ENCODE results near the gene STAT3. TPM values are rescaled to one million over a fixed set of nuclear protein-coding genes. Genes with fewer than 3 reads are reported as not detected.
"Not testable (repeated sequence)": the region's sequence is repeated elsewhere in the genome, so short reads cannot be mapped to it uniquely, and the experiment has no call there.

The STAT3 gene
- total RNA-seq, 2 experiments from 2014 or later: 128 to 131 TPM

DNA sequence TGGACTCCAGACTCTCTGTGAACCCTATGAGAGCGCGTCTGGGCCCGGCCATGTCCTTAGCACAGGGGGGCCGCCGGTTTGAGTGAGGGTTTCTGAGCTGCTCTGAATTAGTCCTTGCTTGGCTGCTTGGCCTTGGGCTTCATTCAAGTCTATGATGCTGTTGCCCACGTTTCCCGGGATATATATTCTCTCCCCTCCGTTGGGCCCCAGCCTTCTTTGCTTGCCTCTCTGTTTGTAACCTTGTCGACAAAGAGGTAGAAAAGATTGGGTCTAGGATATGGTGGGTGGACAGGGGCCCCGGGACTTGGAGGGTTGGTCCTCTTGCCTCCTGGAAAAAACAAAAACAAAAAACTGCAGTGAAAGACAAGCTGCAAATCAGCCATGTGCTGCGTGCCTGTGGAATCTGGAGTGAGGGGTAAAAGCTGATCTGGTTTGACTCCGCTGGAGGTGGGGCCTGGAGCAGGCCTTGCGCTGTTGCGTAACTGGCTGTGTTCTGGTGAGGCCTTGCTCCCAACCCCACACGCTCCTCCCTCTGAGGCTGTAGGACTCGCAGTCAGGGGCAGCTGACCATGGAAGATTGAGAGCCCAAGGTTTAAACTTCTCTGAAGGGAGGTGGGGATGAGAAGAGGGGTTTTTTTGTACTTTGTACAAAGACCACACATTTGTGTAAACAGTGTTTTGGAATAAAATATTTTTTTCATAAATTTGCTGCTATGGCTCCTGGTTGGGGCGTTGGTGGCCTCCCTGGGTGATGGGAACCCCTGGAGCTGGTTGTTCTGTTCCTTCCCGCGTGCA, 76.8 kb downstream of the STAT3 start:
- H3K4me1 Mint-ChIP-seq: peaks cover 47% of the 10 kb centered on the region
- ATAC-seq (ENCODE audit: low read depth) (no peak), DNase-seq (no peak)
- no peaks in the 10 kb centered on the region for H3K27me3 Mint-ChIP-seq
- peaks cover 24% of the 10 kb centered on the region for H3K36me3 Mint-ChIP-seq
- peak overlapping the region; percentile 26 for H3K27ac Mint-ChIP-seq
- no peaks in the 10 kb centered on the region for H3K9me3 Mint-ChIP-seq
- POLR2A ChIA-PET: interaction anchor here (1.0 to 1.9 kb wide), 6 partner anchors 10 to 294 kb away, joined by 3 to 8 read pairs (median 4); partner anchors contain the start of gene DNAJC7
- H3K4me3 Mint-ChIP-seq: peak overlapping the region; percentile 56

DNA sequence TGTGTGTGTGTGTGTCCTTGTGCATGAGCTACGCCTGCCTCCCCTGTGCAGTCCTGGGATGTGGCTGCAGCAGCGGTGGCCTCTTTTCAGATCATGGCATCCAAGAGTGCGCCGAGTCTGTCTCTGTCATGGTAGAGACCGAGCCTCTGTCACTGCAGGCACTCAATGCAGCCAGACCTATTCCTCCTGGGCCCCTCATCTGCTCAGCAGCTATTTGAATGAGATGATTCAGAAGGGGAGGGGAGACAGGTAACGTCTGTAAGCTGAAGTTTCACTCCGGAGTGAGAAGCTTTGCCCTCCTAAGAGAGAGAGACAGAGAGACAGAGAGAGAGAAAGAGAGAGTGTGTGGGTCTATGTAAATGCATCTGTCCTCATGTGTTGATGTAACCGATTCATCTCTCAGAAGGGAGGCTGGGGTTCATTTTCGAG, 77.4 kb downstream of the STAT3 start:
- no peak for DNase-seq
- POLR2A ChIA-PET: interaction anchor here (1.2 kb wide), 1 partner anchor 10 kb away, joined by 4 read pairs; no protein-coding TSS in a partner anchor
- no peak for ATAC-seq (ENCODE audit: low read depth)
- no peak overlapping the region for H3K27ac Mint-ChIP-seq
- peaks cover 27% of the 10 kb centered on the region for H3K36me3 Mint-ChIP-seq
- no peak overlapping the region for H3K4me3 Mint-ChIP-seq
- H3K9me3 Mint-ChIP-seq: no peaks in the 10 kb centered on the region
- H3K27me3 Mint-ChIP-seq: no peaks in the 10 kb centered on the region
- peaks cover 48% of the 10 kb centered on the region for H3K4me1 Mint-ChIP-seq

DNA sequence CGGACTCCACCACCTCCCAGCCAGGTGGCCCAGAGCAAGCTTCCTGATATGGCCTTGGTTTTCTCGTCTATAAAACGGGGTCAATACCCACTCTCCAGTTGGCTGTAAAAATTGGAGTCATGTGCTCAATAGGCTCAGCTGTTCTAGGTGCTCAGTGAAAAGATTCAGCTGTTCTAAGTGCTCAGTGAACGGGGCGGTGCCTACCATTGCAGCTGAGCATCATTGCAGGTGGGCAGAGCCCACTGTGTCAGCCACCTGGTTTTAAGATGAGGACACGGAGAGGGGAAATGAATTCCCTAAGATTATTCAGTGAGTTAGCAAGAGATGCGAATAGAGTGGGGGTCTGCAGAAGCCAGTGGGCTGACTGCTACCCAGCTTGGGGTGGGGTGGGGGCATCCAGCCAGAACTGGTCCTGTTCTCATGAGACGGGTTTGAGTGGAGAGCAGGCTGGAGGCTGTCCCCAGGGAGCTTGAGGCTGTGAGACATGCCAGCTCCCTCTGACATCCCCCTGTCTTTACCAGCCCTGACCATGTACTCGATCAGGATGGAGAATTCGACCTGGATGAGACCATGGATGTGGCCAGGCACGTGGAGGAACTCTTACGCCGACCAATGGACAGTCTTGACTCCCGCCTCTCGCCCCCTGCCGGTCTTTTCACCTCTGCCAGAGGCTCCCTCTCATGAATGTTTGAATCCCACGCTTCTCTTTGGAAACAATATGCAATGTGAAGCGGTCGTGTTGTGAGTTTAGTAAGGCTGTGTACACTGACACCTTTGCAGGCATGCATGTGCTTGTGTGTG, 78.1 kb downstream of the STAT3 start:
- ATAC-seq (ENCODE audit: low read depth) (no peak), DNase-seq (no peak)
- H3K4me3 Mint-ChIP-seq: no peak overlapping the region
- H3K27ac Mint-ChIP-seq: peak overlapping the region; percentile 58
- no peaks in the 10 kb centered on the region for H3K9me3 Mint-ChIP-seq
- peaks cover 42% of the 10 kb centered on the region for H3K4me1 Mint-ChIP-seq
- POLR2A ChIA-PET: interaction anchor here (1.1 to 1.2 kb wide), 2 partner anchors 9 to 344 kb away, joined by 3 to 4 read pairs; partner anchors contain the start of gene CNP
- no peaks in the 10 kb centered on the region for H3K27me3 Mint-ChIP-seq
- peaks cover 23% of the 10 kb centered on the region for H3K36me3 Mint-ChIP-seq

DNA sequence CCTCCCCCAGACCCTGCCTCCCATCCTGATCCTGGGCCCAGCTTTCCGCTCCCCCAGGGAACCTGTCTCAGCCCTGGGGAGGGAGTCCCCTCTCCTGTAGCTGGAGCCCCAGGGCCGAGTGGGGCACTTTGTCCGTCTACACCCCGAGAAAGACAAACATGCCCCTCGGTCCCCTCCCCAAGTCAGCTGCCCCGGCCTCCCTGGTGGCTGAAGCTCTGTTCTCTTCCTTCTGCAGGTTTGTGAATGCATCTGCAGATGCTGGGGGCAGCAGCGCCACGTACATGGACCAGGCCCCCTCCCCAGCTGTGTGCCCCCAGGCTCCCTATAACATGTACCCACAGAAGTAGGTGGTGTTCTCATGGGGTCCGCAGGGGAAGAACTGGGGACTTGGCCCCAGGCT, 79.1 kb downstream of the STAT3 start:
- DNase-seq (no peak), ATAC-seq (ENCODE audit: low read depth) (no peak)
- Mint-ChIP-seq H3K9me3 (no peaks in the 10 kb centered on the region), H3K4me3 (no peak overlapping the region), H3K4me1 (peaks cover 35% of the 10 kb centered on the region), H3K27me3 (no peaks in the 10 kb centered on the region), H3K27ac (no peak overlapping the region), H3K36me3 (peaks cover 25% of the 10 kb centered on the region)
- POLR2A ChIA-PET: interaction anchor here (0.5 to 1.3 kb wide), 4 partner anchors 94 to 343 kb away, joined by 3 read pairs; partner anchors contain the start of gene CNP

DNA sequence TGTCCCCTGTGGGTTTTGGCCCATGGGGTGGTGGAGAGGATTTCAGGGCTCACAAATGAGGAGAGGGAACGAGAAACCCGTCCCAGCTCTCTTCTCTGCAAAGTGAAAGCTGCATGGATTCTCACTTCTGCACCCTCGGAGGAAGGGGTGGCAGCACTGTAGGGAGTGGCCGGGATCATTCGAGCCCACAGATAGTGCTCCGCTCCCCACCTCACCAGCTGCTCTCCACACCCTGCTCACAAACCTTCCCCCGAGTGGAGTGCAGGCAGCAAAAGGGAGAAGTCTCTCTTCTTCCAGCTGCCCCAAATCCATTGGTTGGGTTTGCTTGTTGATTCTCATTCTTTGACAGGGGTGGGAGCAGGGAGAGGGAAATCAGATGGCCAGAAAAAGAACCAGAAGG, 79.8 kb downstream of the STAT3 start:
- DNase-seq: no peak
- Mint-ChIP-seq H3K4me3 (no peak overlapping the region), H3K27me3 (no peaks in the 10 kb centered on the region), H3K27ac (no peak overlapping the region), H3K9me3 (no peaks in the 10 kb centered on the region), H3K36me3 (peaks cover 23% of the 10 kb centered on the region), H3K4me1 (peaks cover 28% of the 10 kb centered on the region)
- ATAC-seq (ENCODE audit: low read depth): no peak
- POLR2A ChIA-PET: interaction anchor here (1.3 kb wide), 1 partner anchor 95 kb away, joined by 3 read pairs; no protein-coding TSS in a partner anchor

DNA sequence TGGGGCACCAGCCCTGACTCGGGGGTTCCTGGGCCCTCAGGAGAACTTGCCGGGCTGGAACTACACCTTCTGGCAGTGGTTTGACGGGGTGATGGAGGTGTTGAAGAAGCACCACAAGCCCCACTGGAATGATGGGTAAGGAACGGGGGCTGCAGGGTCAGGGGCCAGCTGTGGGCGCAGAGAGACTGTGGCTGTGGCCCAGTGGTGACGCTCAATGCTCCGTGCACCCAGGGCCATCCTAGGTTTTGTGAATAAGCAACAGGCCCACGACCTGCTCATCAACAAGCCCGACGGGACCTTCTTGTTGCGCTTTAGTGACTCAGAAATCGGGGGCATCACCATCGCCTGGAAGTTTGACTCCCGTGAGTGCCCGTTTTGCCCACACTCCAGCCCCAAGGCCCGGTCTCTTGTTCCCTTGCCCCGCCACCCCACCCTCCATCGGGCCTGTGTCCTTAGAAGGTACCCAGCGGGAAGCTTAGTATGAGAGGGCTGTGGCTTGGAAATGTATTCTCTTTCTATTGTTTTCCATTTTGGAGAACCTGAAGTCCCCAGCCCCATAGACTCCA, 80.8 kb downstream of the STAT3 start:
- H3K27me3 Mint-ChIP-seq: no peaks in the 10 kb centered on the region
- no peak for DNase-seq
- ATAC-seq (ENCODE audit: low read depth): no peak
- H3K9me3 Mint-ChIP-seq: no peaks in the 10 kb centered on the region
- H3K4me3 Mint-ChIP-seq: no peak overlapping the region
- H3K4me1 Mint-ChIP-seq: peaks cover 21% of the 10 kb centered on the region
- peaks cover 27% of the 10 kb centered on the region for H3K36me3 Mint-ChIP-seq
- POLR2A ChIA-PET: no interaction called here
- H3K27ac Mint-ChIP-seq: peak overlapping the region; percentile 32

DNA sequence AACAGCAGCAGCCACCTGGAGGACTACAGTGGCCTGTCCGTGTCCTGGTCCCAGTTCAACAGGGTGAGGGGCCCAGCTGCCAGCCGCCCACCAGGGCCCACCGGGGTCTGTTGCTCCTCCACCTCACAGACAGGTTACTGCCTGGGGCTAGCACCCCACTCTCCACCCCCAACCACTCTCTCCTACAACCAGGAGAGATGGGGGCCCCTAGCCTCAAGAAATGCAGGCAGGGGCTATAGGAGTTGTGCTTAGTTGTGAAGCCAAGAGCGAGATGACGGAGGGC, 81.9 kb downstream of the STAT3 start:
- POLR2A ChIA-PET: interaction anchor here (0.6 kb wide), 1 partner anchor 21 kb away, joined by 3 read pairs; no protein-coding TSS in a partner anchor
- H3K4me1 Mint-ChIP-seq: peaks cover 14% of the 10 kb centered on the region

DNA sequence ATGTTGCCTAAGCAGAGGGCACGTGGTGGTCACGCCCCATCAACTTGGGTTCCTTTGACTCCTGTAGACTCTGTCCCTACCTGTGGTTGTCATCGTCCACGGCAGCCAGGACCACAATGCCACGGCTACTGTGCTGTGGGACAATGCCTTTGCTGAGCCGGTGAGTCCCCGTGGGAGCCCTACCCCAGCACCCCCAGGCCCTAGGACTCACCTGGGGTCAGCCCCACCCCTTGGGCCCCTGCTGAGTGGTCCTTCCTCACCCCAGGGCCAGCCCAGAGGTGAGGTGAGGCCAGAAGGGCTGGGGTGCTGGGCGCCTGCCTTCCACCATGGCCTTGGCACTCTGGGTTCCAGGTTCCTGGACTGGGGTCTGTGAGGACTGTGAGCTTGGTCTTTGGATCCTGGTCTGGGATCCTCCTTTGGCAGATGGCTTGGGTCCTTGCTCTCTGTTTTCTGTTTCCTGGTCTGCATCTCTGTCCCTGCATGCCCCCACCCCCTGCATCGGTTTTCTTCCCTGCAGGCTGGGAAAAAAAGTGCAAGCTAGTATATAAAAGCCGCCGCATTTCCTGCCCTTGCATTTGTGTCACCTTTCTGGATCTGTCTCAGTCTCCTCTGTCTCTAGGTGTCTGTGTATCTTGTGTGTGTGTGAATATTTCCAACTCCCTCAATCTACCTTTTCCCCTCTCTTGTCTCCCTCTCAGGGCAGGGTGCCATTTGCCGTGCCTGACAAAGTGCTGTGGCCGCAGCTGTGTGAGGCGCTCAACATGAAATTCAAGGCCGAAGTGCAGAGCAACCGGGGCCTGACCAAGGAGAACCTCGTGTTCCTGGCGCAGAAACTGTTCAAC, 82.5 kb downstream of the STAT3 start:
- peaks cover 41% of the 10 kb centered on the region for H3K36me3 Mint-ChIP-seq
- H3K4me3 Mint-ChIP-seq: no peak overlapping the region
- no peaks in the 10 kb centered on the region for H3K27me3 Mint-ChIP-seq
- ATAC-seq (ENCODE audit: low read depth) (no peak), DNase-seq (no peak)
- POLR2A ChIA-PET: interaction anchor here (0.6 kb wide), 1 partner anchor 20 kb away, joined by 3 read pairs; no protein-coding TSS in a partner anchor
- H3K27ac Mint-ChIP-seq: peak overlapping the region; percentile 69
- peaks cover 11% of the 10 kb centered on the region for H3K4me1 Mint-ChIP-seq
- H3K9me3 Mint-ChIP-seq: no peaks in the 10 kb centered on the region

More for the DNA sequence above, 81.9 kb downstream of the STAT3 start:
- Mint-ChIP-seq H3K9me3 (no peaks in the 10 kb centered on the region), H3K27ac (peak overlapping the region; percentile 69), H3K36me3 (peaks cover 37% of the 10 kb centered on the region), H3K27me3 (no peaks in the 10 kb centered on the region), H3K4me3 (no peak overlapping the region)
- ATAC-seq (ENCODE audit: low read depth): no peak
- DNase-seq: no peak

DNA sequence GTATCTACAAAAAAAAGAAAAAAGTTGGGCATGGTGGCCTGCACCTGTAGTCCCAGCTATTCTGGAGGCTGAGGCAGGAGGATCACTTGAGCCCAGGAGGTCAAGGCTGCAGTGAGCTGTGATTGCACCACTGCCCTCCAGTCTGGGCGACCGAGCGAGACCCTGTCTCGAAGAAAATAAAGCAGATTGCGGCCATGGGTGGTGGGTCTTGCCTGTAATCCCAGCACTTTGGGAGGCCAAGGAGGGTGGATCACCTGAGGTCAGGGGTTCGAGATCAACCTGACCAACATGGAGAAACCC, 83.3 kb downstream of the STAT3 start:
- H3K4me3 Mint-ChIP-seq; H3K27ac Mint-ChIP-seq; DNase-seq; ATAC-seq (ENCODE audit: low read depth); H3K9me3 Mint-ChIP-seq; H3K27me3 Mint-ChIP-seq; H3K4me1 Mint-ChIP-seq; POLR2A ChIA-PET: not testable (repeated sequence)
- peaks cover 36% of the 10 kb centered on the region for H3K36me3 Mint-ChIP-seq

DNA sequence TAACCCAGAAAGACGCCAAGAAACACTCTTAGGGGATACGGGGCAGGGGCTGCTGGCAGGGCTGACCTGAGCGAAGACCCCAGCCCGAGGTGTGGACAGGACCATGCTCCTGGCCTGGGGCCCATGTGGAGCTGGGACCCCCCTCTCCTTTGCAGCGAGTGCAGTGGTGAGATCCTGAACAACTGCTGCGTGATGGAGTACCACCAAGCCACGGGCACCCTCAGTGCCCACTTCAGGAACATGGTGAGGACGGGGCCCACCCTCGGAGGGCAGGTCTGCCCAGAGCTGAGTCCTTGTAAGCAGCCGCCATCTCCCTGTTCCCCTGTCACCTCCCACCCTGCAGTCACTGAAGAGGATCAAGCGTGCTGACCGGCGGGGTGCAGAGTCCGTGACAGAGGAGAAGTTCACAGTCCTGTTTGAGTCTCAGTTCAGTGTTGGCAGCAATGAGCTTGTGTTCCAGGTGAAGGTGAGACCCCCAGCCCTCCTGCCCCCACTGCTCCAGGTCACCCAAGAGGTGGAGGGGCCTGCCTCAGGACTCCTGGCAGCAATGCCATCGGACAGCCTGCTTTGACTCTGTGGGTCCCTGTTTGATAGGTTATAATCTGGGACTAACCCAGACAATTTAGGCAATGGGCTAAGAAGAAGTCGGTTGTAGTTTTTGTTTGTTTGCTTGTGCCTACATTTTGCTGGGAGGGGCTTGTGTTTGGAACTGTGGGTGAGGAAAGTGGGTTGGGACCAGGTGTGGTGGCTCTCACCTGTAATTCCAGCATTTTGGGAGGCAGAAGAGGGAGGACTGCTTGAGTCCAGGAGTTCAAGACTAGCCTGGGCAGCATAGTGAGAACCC, 83.8 kb downstream of the STAT3 start:
- H3K9me3 Mint-ChIP-seq: no peaks in the 10 kb centered on the region
- H3K36me3 Mint-ChIP-seq: peaks cover 36% of the 10 kb centered on the region
- no peak overlapping the region for H3K27ac Mint-ChIP-seq
- POLR2A ChIA-PET: no interaction called here
- no peaks in the 10 kb centered on the region for H3K27me3 Mint-ChIP-seq
- no peak for DNase-seq
- no peak overlapping the region for H3K4me3 Mint-ChIP-seq
- no peak for ATAC-seq (ENCODE audit: low read depth)
- H3K4me1 Mint-ChIP-seq: peaks cover 7% of the 10 kb centered on the region

DNA sequence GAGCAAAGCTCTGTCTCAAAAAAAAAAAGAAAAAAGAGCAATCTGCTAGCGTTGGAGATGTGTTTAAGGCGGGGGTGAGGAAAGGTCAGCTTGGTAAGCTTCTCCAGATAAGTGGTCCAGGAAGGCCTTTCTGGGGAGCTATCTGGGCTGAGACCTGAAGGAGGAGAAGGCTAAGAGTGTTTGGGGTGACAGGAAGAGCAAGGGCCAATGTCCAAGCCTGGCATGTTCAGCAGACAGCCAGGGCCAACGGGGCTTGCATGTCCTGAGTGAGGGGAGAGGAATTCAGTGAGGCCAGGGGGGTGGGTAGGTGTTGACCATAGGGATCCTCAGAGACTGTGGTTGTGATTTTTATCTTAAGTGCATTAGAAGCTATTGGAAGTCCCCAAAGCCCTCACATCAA, 84.5 kb downstream of the STAT3 start:
- POLR2A ChIA-PET: no interaction called here
- H3K4me1 Mint-ChIP-seq: peaks cover 7% of the 10 kb centered on the region

DNA sequence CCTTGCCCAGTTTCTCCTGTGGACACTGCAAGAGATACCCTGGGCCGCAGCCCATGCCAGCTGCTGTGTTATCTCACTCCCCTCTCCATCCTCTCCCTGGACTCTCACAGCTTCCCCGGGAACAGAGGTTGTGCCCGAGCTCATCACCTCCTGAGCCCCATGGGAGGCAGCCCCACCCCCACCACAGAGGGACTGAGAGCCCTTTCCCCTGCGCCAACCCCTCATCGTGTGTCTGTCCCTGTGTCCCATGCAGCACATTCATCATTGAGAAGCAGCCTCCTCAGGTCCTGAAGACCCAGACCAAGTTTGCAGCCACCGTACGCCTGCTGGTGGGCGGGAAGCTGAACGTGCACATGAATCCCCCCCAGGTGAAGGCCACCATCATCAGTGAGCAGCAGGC, 87.2 kb downstream of the STAT3 start:
- DNase-seq: no peak
- H3K27ac Mint-ChIP-seq: peak overlapping the region; percentile 45
- POLR2A ChIA-PET: interaction anchor here (1.3 to 1.4 kb wide), 2 partner anchors 10 to 14 kb away, joined by 3 to 4 read pairs; no protein-coding TSS in a partner anchor
- H3K4me3 Mint-ChIP-seq: no peak overlapping the region
- no peaks in the 10 kb centered on the region for H3K9me3 Mint-ChIP-seq
- ATAC-seq (ENCODE audit: low read depth): no peak
- peaks cover 30% of the 10 kb centered on the region for H3K36me3 Mint-ChIP-seq
- H3K27me3 Mint-ChIP-seq: no peaks in the 10 kb centered on the region
- peaks cover 5% of the 10 kb centered on the region for H3K4me1 Mint-ChIP-seq

More for the DNA sequence above, 84.5 kb downstream of the STAT3 start:
- Mint-ChIP-seq H3K27ac (no peak overlapping the region), H3K9me3 (no peaks in the 10 kb centered on the region), H3K36me3 (peaks cover 34% of the 10 kb centered on the region), H3K4me3 (no peak overlapping the region), H3K27me3 (no peaks in the 10 kb centered on the region)
- ATAC-seq (ENCODE audit: low read depth): no peak
- no peak for DNase-seq
